22Rv1 (cell line): ENCODE measurements around the gene KCNJ3.

Experiments
- CTCF ChIP-seq: fragments of 450-650 bp; IDR thresholded peaks from 2 replicates; pipeline ENCODE4 v1.5.1; 2017; ENCODE audit warnings: mild to moderate bottlenecking
- ZFX ChIP-seq: fragments of 450-650 bp; IDR thresholded peaks from 2 replicates; pipeline ENCODE4 v1.6.1; 2017; ENCODE audit warnings: antibody characterized with exemption, borderline replicate concordance

GRCh38 chr2:154704991-154705390, 6.5 kb downstream of the KCNJ3 start:
- TF ChIP-seq CTCF (no peak), ZFX (no peak)
